Measurements from ENCODE around the gene CD48. TPM values are rescaled to one million over a fixed set of nuclear protein-coding genes. Genes with fewer than 3 reads are reported as not detected.
"Not testable (repeated sequence)": the region's sequence is repeated elsewhere in the genome, so short reads cannot be mapped to it uniquely, and the experiment has no call there.

The CD48 gene
- total RNA-seq, 1 experiment from 2014 or later, result not detected

DNA sequence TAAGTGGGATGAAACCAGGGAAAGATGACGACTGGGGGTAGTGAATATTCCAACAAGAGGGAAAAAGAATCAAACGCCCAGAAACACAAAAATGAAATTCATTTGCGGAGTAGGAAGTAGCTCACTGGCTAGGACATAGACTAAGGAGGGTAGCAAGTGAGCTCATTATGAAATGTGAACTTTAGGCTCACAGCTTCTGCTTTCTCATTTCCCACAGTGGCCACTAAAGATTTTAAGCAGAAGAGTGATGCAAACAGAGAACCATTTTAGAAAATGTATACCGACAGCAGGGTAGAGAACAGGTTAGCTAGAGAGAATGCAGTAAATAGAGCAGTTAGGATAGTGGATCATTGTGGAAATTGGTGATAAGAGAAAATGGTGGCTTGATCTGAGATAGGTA is 3.5 kb downstream of the CD48 start:
- no TSS peak for BruUV-seq (replicated peaks)
- Mint-ChIP-seq H3K27me3 (ENCODE audit: unreplicated experiment) (peaks cover 32% of the 10 kb centered on the region), H3K4me1 (ENCODE audit: low read depth, unreplicated experiment) (no peaks in the 10 kb centered on the region), H3K9me3 (ENCODE audit: low read depth, unreplicated experiment) (no peaks in the 10 kb centered on the region), H3K4me3 (ENCODE audit: low read depth, unreplicated experiment) (no peak overlapping the region), H3K36me3 (ENCODE audit: insufficient read depth, unreplicated experiment) (no peaks in the 10 kb centered on the region), H3K27ac (ENCODE audit: unreplicated experiment) (no peak overlapping the region)
- TF ChIP-seq, protein P1, sequence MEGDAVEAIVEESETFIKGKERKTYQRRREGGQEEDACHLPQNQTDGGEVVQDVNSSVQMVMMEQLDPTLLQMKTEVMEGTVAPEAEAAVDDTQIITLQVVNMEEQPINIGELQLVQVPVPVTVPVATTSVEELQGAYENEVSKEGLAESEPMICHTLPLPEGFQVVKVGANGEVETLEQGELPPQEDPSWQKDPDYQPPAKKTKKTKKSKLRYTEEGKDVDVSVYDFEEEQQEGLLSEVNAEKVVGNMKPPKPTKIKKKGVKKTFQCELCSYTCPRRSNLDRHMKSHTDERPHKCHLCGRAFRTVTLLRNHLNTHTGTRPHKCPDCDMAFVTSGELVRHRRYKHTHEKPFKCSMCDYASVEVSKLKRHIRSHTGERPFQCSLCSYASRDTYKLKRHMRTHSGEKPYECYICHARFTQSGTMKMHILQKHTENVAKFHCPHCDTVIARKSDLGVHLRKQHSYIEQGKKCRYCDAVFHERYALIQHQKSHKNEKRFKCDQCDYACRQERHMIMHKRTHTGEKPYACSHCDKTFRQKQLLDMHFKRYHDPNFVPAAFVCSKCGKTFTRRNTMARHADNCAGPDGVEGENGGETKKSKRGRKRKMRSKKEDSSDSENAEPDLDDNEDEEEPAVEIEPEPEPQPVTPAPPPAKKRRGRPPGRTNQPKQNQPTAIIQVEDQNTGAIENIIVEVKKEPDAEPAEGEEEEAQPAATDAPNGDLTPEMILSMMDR (IDR thresholded peaks at IDR 0.05; ENCODE audit: unreplicated experiment), result no peak
- intact Hi-C loops (cut with micrococcal nuclease; ENCODE audit: unreplicated experiment), result no loop called here
- no peak for DNase-seq
- CTCF ChIA-PET, result no interaction called here

DNA sequence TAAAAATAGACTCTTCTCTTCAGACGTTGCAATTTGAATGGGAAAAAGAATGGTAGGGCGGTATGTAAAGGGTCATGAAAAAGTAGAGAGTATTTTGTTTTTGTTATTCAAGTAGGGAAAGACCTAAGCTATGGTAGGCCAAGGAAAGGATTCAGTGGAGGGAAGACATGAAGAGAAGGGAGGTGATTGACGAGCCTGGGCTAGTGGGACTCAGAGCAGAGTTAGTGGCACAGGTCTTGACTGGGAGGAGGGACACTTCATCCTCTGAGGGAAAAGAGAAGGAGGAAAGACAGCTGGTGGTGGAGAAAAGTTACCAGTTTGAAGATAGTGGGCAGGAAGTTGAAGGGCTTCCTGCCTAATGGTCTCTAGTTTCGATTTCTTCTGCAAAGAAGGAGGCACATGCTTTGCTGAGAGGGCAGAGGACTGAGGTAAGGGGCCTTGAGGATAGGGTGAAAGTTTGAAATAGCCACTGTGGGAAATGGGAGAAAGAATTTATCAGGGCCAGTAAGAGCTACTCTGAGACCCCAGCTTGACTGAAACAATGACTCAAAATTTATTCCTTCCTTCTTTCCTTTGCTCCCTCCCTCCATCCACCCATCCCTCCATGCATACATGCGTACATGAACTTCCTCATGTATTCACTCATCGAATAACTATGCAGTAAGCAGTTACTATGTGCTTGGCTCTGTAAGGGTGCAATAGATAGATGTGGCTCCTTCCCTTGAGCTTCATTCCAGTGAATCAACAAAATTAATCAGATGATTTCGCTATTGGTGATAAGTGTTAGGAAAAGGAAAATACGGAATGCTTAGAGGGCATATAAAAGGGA is 4.2 kb downstream of the CD48 start:
- Mint-ChIP-seq H3K27me3 (ENCODE audit: unreplicated experiment) (peaks cover 32% of the 10 kb centered on the region), H3K4me3 (ENCODE audit: low read depth, unreplicated experiment) (no peak overlapping the region), H3K36me3 (ENCODE audit: insufficient read depth, unreplicated experiment) (no peaks in the 10 kb centered on the region), H3K27ac (ENCODE audit: unreplicated experiment) (no peak overlapping the region), H3K9me3 (ENCODE audit: low read depth, unreplicated experiment) (no peaks in the 10 kb centered on the region), H3K4me1 (ENCODE audit: low read depth, unreplicated experiment) (no peaks in the 10 kb centered on the region)
- CTCF ChIA-PET, result interaction anchor here (0.6 kb wide), 1 partner anchor 391 kb away, joined by 4 read pairs; no protein-coding TSS in a partner anchor
- no peak for DNase-seq
- intact Hi-C loops (cut with micrococcal nuclease; ENCODE audit: unreplicated experiment), result no loop called here
- TF ChIP-seq, protein P1 (IDR thresholded peaks at IDR 0.05; ENCODE audit: unreplicated experiment), result no peak
- no TSS peak for BruUV-seq (replicated peaks)

DNA sequence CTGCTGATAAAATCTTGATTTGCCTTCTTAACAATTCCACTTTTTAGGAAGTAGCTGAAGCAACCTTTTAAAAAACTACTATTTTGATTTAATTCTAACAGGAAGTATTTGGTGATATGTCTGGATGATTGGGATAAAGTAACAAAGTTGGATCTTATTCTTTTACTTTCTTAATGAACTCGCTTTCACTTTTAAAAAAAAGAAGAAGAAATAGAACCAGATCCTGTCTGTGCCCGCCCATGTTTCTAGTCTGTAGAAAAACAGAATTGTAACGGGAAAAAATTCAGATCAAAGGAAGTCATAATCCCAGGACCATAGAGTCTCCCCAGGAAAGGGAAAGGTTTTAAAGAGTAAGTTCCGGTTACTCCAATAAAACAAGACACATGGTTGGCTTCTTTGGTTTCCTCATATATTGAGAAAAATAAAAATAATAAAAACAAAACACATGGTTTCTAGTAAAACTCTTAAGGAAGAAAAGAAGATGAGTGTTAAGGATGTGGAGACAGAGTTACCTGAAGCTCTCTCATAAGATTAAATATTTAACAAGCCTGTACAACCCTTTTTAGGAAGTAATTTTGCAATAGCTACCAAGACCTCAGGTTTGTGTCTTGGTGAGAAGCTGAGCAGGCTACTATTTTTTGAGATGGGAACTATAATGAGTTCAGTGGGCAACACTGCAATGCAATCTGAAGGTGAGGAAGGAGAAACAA is 4.9 kb downstream of the CD48 start:
- CTCF ChIA-PET, result no interaction called here

GRCh38 chr1:160705742-160706141 is 5.9 kb downstream of the CD48 start:
- TF ChIP-seq, protein P1 (IDR thresholded peaks at IDR 0.05; ENCODE audit: unreplicated experiment), result no peak
- intact Hi-C loops (cut with micrococcal nuclease; ENCODE audit: unreplicated experiment), result no loop called here
- Mint-ChIP-seq H3K9me3 (ENCODE audit: low read depth, unreplicated experiment) (no peaks in the 10 kb centered on the region), H3K4me3 (ENCODE audit: low read depth, unreplicated experiment) (no peak overlapping the region), H3K36me3 (ENCODE audit: insufficient read depth, unreplicated experiment) (no peaks in the 10 kb centered on the region), H3K27me3 (ENCODE audit: unreplicated experiment) (peaks cover 35% of the 10 kb centered on the region), H3K4me1 (ENCODE audit: low read depth, unreplicated experiment) (no peaks in the 10 kb centered on the region), H3K27ac (ENCODE audit: unreplicated experiment) (no peak overlapping the region)
- no TSS peak for BruUV-seq (replicated peaks)
- no peak for DNase-seq
- CTCF ChIA-PET, result no interaction called here

More for the DNA sequence above, 4.9 kb downstream of the CD48 start:
- no TSS peak for BruUV-seq (replicated peaks)
- no peak overlapping the region for H3K4me3 Mint-ChIP-seq (ENCODE audit: low read depth, unreplicated experiment)
- no peak overlapping the region for H3K27ac Mint-ChIP-seq (ENCODE audit: unreplicated experiment)
- intact Hi-C loops (cut with micrococcal nuclease; ENCODE audit: unreplicated experiment), result no loop called here
- peaks cover 35% of the 10 kb centered on the region for H3K27me3 Mint-ChIP-seq (ENCODE audit: unreplicated experiment)
- TF ChIP-seq, protein P1 (IDR thresholded peaks at IDR 0.05; ENCODE audit: unreplicated experiment), result no peak
- no peaks in the 10 kb centered on the region for H3K9me3 Mint-ChIP-seq (ENCODE audit: low read depth, unreplicated experiment)
- no peak for DNase-seq
- no peaks in the 10 kb centered on the region for H3K4me1 Mint-ChIP-seq (ENCODE audit: low read depth, unreplicated experiment)
- H3K36me3 Mint-ChIP-seq (ENCODE audit: insufficient read depth, unreplicated experiment), result no peaks in the 10 kb centered on the region

- CTCF ChIA-PET; H3K9me3 Mint-ChIP-seq (ENCODE audit: low read depth, unreplicated experiment); H3K27ac Mint-ChIP-seq (ENCODE audit: unreplicated experiment); BruUV-seq (replicated peaks); H3K4me1 Mint-ChIP-seq (ENCODE audit: low read depth, unreplicated experiment); intact Hi-C loops (cut with micrococcal nuclease; ENCODE audit: unreplicated experiment); H3K36me3 Mint-ChIP-seq (ENCODE audit: insufficient read depth, unreplicated experiment); H3K4me3 Mint-ChIP-seq (ENCODE audit: low read depth, unreplicated experiment); DNase-seq: not testable (repeated sequence)
- peaks cover 35% of the 10 kb centered on the region for H3K27me3 Mint-ChIP-seq (ENCODE audit: unreplicated experiment)
Measured at GRCh38 chr1:160705212-160705621, 6.4 kb downstream of the CD48 start.
